Stomach (tissue), 4 donors: ENCODE data around the gene FERMT1.

Experiments used
- POLR2AphosphoS5 ChIP-seq, 3 donors: sonication (generic); formaldehyde crosslinking; IDR thresholded peaks; one replicate each; pipeline ENCODE4 v1.6.1; 2016; ENCODE audit warnings: antibody characterized with exemption in 3 of 3
- TF ChIP-seq, protein P1 (sequence below), 7 experiments: fragments of 450-650 bp in 4 of 7; fragments of 200-600 bp in 3 of 7; sonication (generic) in 3 of 7; IDR thresholded peaks; one replicate each; pipeline ENCODE4 v1.5.1; 2016 to 2019; ENCODE audit warnings: antibody characterized with exemption in 7 of 7, control low read depth in 2 of 7, mild to moderate bottlenecking in 1 of 7

GRCh38 chr20:6169251-6169650, 46.4 kb upstream of the FERMT1 start:
- TF ChIP-seq POLR2AphosphoS5 (IDR thresholded peaks at IDR 0.05), result no peak
- TF ChIP-seq, protein P1, sequence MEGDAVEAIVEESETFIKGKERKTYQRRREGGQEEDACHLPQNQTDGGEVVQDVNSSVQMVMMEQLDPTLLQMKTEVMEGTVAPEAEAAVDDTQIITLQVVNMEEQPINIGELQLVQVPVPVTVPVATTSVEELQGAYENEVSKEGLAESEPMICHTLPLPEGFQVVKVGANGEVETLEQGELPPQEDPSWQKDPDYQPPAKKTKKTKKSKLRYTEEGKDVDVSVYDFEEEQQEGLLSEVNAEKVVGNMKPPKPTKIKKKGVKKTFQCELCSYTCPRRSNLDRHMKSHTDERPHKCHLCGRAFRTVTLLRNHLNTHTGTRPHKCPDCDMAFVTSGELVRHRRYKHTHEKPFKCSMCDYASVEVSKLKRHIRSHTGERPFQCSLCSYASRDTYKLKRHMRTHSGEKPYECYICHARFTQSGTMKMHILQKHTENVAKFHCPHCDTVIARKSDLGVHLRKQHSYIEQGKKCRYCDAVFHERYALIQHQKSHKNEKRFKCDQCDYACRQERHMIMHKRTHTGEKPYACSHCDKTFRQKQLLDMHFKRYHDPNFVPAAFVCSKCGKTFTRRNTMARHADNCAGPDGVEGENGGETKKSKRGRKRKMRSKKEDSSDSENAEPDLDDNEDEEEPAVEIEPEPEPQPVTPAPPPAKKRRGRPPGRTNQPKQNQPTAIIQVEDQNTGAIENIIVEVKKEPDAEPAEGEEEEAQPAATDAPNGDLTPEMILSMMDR (IDR thresholded peaks at IDR 0.05), result no peak
